Muscle of leg (tissue), 11 donors: ENCODE data around the gene TAOK3. TPM values are rescaled to one million over a fixed set of nuclear protein-coding genes. Genes with fewer than 3 reads are reported as not detected.

Experiments used
- DNase-seq: peaks from one replicate; pipeline ENCODE4 v3.0.0; 2013
- H3K27ac ChIP-seq: one replicate; pipeline ENCODE4 v1.5.1; 2013; ENCODE audit warnings: mild to moderate bottlenecking, low read length, control low read depth
- H3K27me3 ChIP-seq: one replicate; pipeline ENCODE4 v1.6.1; 2013; ENCODE audit warnings: low read length; ENCODE audit not compliant: control insufficient read depth, insufficient read depth
- H3K36me3 ChIP-seq: one replicate; pipeline ENCODE4 v1.6.1; 2013; ENCODE audit warnings: low read length; ENCODE audit not compliant: control insufficient read depth, insufficient read depth
- H3K4me1 ChIP-seq: one replicate; pipeline ENCODE4 v1.6.1; 2013; ENCODE audit warnings: low read length; ENCODE audit not compliant: control insufficient read depth, insufficient read depth
- H3K4me3 ChIP-seq: one replicate; pipeline ENCODE4 v1.5.1; 2013; ENCODE audit warnings: low read length, control low read depth
- H3K9me3 ChIP-seq: replicated peaks from 2 replicates; pipeline ENCODE4 v1.6.1; 2013; ENCODE audit warnings: low read depth, low read length; ENCODE audit not compliant: control insufficient read depth
- WGBS: methylation state at CpG from one replicate; pipeline ENCODE4 v1.1.5; 2013; ENCODE audit warnings: missing lambda C conversion rate; ENCODE audit not compliant: insufficient coverage; 5-methylcytosine and 5-hydroxymethylcytosine counted together
- polyA plus RNA-seq, 8 donors: library from polyadenylated mRNA; unstranded; fragments of 120-200 nt; gene quantifications; one replicate each; pipeline versions ENCODE4 v1.2.1 to v1.2.3, GENCODE V29; 2013; ENCODE audit warnings: inconsistent platforms in 1 of 8, low replicate concordance in 1 of 8; ENCODE audit not compliant: insufficient read length in 8 of 8, insufficient read depth in 1 of 8
- total RNA-seq: library from RNA; stranded (reverse); fragments of 120-200 nt; gene quantifications from one replicate; pipeline ENCODE4 v1.2.4, GENCODE V29; 2013

TAOK3 gene
- total and polyA plus RNA-seq, 9 donors = 15.2 to 19.0 (median 17.2) TPM

GRCh38 chr12:118344829-118345228, 27.9 kb downstream of the TAOK3 start:
- H3K36me3 ChIP-seq = no peaks in the 10 kb centered on the region
- H3K4me1 ChIP-seq = no peaks in the 10 kb centered on the region
- H3K27ac ChIP-seq = no peak overlapping the region
- H3K9me3 ChIP-seq = no peaks in the 10 kb centered on the region
- no peaks in the 10 kb centered on the region for H3K27me3 ChIP-seq
- no peak overlapping the region for H3K4me3 ChIP-seq
- no peak for DNase-seq

- H3K27me3 ChIP-seq = no peaks in the 10 kb centered on the region
- H3K27ac ChIP-seq = no peak overlapping the region
- no peak for DNase-seq
- no peaks in the 10 kb centered on the region for H3K36me3 ChIP-seq
- no CpG with 5 or more reads among the region's 2 CpGs for WGBS
- H3K4me1 ChIP-seq = no peaks in the 10 kb centered on the region
- H3K4me3 ChIP-seq = no peak overlapping the region
- H3K9me3 ChIP-seq = no peaks in the 10 kb centered on the region
These were observed 30.6 kb downstream of the TAOK3 start for GRCh38 chr12:118342090-118342489.

GRCh38 chr12:118337194-118337838, 35.4 kb downstream of the TAOK3 start:
- WGBS = no CpG with 5 or more reads among the region's 6 CpGs
- Histone ChIP-seq H3K36me3 (no peaks in the 10 kb centered on the region), H3K27ac (no peak overlapping the region), H3K4me1 (no peaks in the 10 kb centered on the region), H3K27me3 (no peaks in the 10 kb centered on the region), H3K4me3 (no peak overlapping the region), H3K9me3 (no peaks in the 10 kb centered on the region)
- DNase-seq = peak; percentile 30

GRCh38 chr12:118336123-118336522, 36.6 kb downstream of the TAOK3 start:
- no peaks in the 10 kb centered on the region for H3K27me3 ChIP-seq
- H3K4me3 ChIP-seq = no peak overlapping the region
- WGBS = no CpG with 5 or more reads among the region's 2 CpGs
- H3K4me1 ChIP-seq = no peaks in the 10 kb centered on the region
- DNase-seq = no peak
- no peaks in the 10 kb centered on the region for H3K9me3 ChIP-seq
- no peak overlapping the region for H3K27ac ChIP-seq
- H3K36me3 ChIP-seq = no peaks in the 10 kb centered on the region

- Histone ChIP-seq H3K4me3 (no peak overlapping the region), H3K27me3 (no peaks in the 10 kb centered on the region), H3K4me1 (no peaks in the 10 kb centered on the region), H3K36me3 (no peaks in the 10 kb centered on the region), H3K9me3 (no peaks in the 10 kb centered on the region), H3K27ac (no peak overlapping the region)
- no CpG with 5 or more reads among the region's 4 CpGs for WGBS
- no peak for DNase-seq
These were observed 37.7 kb downstream of the TAOK3 start for GRCh38 chr12:118334939-118335567.

GRCh38 chr12:118334241-118334640, 38.5 kb downstream of the TAOK3 start:
- no peak overlapping the region for H3K4me3 ChIP-seq
- H3K9me3 ChIP-seq = no peaks in the 10 kb centered on the region
- WGBS = no CpG with 5 or more reads among the region's 3 CpGs
- H3K27ac ChIP-seq = no peak overlapping the region
- H3K27me3 ChIP-seq = no peaks in the 10 kb centered on the region
- H3K36me3 ChIP-seq = no peaks in the 10 kb centered on the region
- H3K4me1 ChIP-seq = no peaks in the 10 kb centered on the region
- DNase-seq = no peak

- WGBS = no CpG with 5 or more reads among the region's 4 CpGs
- DNase-seq = no peak
- no peak overlapping the region for H3K27ac ChIP-seq
- H3K36me3 ChIP-seq = no peaks in the 10 kb centered on the region
- H3K4me1 ChIP-seq = no peaks in the 10 kb centered on the region
- no peaks in the 10 kb centered on the region for H3K9me3 ChIP-seq
- no peaks in the 10 kb centered on the region for H3K27me3 ChIP-seq
- no peak overlapping the region for H3K4me3 ChIP-seq
These were observed 40.2 kb downstream of the TAOK3 start for GRCh38 chr12:118332511-118332910.

- Histone ChIP-seq H3K9me3 (no peaks in the 10 kb centered on the region), H3K27ac (no peak overlapping the region), H3K4me1 (no peaks in the 10 kb centered on the region), H3K27me3 (no peaks in the 10 kb centered on the region), H3K36me3 (no peaks in the 10 kb centered on the region), H3K4me3 (no peak overlapping the region)
- peak; percentile 40 for DNase-seq
- WGBS = 60% methylated on average over 1 of the region's 3 CpGs
These were observed 42.2 kb downstream of the TAOK3 start for GRCh38 chr12:118330421-118331018.

- no peaks in the 10 kb centered on the region for H3K4me1 ChIP-seq
These were observed 44.0 kb downstream of the TAOK3 start for GRCh38 chr12:118328486-118329330.

GRCh38 chr12:118327391-118327790, 45.3 kb downstream of the TAOK3 start:
- no peaks in the 10 kb centered on the region for H3K9me3 ChIP-seq
- no peak overlapping the region for H3K27ac ChIP-seq
- H3K4me3 ChIP-seq = no peak overlapping the region
- DNase-seq = peak; percentile 75
- no peaks in the 10 kb centered on the region for H3K36me3 ChIP-seq
- H3K27me3 ChIP-seq = no peaks in the 10 kb centered on the region
- H3K4me1 ChIP-seq = no peaks in the 10 kb centered on the region

More at GRCh38 chr12:118328486-118329330, 44.0 kb downstream of the TAOK3 start:
- WGBS = no CpG with 5 or more reads among the region's 3 CpGs
- Histone ChIP-seq H3K4me3 (no peak overlapping the region), H3K36me3 (no peaks in the 10 kb centered on the region), H3K9me3 (no peaks in the 10 kb centered on the region), H3K27ac (no peak overlapping the region), H3K27me3 (no peaks in the 10 kb centered on the region)
- DNase-seq = no peak
